HG03066 (cell line): ENCODE data around the gene BCR.

ENCODE experiments used
- ATAC-seq: cut with Tn5 transposase; IDR thresholded peaks from one replicate; pipeline ENCODE4 v1.9.1; 2021; ENCODE audit warnings: low read depth; ENCODE audit not compliant: unreplicated experiment

The BCR gene

GRCh38 chr22:23193196-23193827 lies 13.0 kb downstream of the BCR start:
- no peak for ATAC-seq

- ATAC-seq, result no peak
These were observed 13.6 kb downstream of the BCR start for GRCh38 chr22:23193882-23194281.

- ATAC-seq, result no peak
These were observed 15.9 kb downstream of the BCR start for GRCh38 chr22:23196165-23196564.

GRCh38 chr22:23197836-23198235 lies 17.5 kb downstream of the BCR start:
- no peak for ATAC-seq

GRCh38 chr22:23199159-23199558 lies 18.9 kb downstream of the BCR start:
- no peak for ATAC-seq

- ATAC-seq, result no peak
These were observed 20.6 kb downstream of the BCR start for GRCh38 chr22:23200898-23201297.

GRCh38 chr22:23202812-23203451 lies 22.6 kb downstream of the BCR start:
- ATAC-seq, result no peak

- ATAC-seq, result no peak
These were observed 23.3 kb downstream of the BCR start for GRCh38 chr22:23203452-23204124.

- ATAC-seq, result no peak
These were observed 23.8 kb downstream of the BCR start for GRCh38 chr22:23204125-23204488.

GRCh38 chr22:23204541-23205157 lies 24.3 kb downstream of the BCR start:
- no peak for ATAC-seq

GRCh38 chr22:23205339-23206049 lies 25.2 kb downstream of the BCR start:
- ATAC-seq, result no peak

- no peak for ATAC-seq
These were observed 26.6 kb downstream of the BCR start for GRCh38 chr22:23206915-23207314.

- ATAC-seq, result no peak
These were observed 27.6 kb downstream of the BCR start for GRCh38 chr22:23207729-23208393.

- ATAC-seq, result no peak
These were observed 30.3 kb downstream of the BCR start for GRCh38 chr22:23210428-23211170.

- ATAC-seq, result no peak
These were observed 31.3 kb downstream of the BCR start for GRCh38 chr22:23211622-23212021.

- ATAC-seq, result no peak
These were observed 32.0 kb downstream of the BCR start for GRCh38 chr22:23212061-23213021.

- no peak for ATAC-seq
These were observed 32.8 kb downstream of the BCR start for GRCh38 chr22:23213022-23213555.

GRCh38 chr22:23213581-23214334 lies 33.4 kb downstream of the BCR start:
- no peak for ATAC-seq
